Calu3 (cell line): ENCODE measurements around the gene GNG13. TPM values are rescaled to one million over a fixed set of nuclear protein-coding genes. Genes with fewer than 3 reads are reported as not detected.

Experiments
- BruUV-seq: library from RNA; stranded (reverse); fragments of 400-500 nt; replicated peaks from 2 replicates; lab custom pipeline; 2021; lab: Mats Ljungman, UMichigan
- CTCF ChIA-PET: fragments of 300-600 bp; sonication (Branson Sonifier 250); formaldehyde crosslinking; loops from one replicate; lab custom pipeline; 2022; ENCODE audit warnings: antibody characterized with exemption; lab: Charles Lee
- DNase-seq: peaks from one replicate; pipeline ENCODE4 v3.0.0; 2022
- H3K27ac Mint-ChIP-seq: one replicate; pipeline ENCODE4 v1.8.0; 2022; ENCODE audit warnings: mixed read lengths; ENCODE audit not compliant: unreplicated experiment
- H3K27me3 Mint-ChIP-seq: one replicate; pipeline ENCODE4 v1.8.0; 2022; ENCODE audit warnings: mixed read lengths; ENCODE audit not compliant: unreplicated experiment
- H3K36me3 Mint-ChIP-seq: one replicate; pipeline ENCODE4 v1.8.0; 2022; ENCODE audit warnings: mild to moderate bottlenecking, moderate library complexity, mixed read lengths; ENCODE audit not compliant: insufficient read depth, unreplicated experiment
- H3K4me1 Mint-ChIP-seq: one replicate; pipeline ENCODE4 v1.8.0; 2022; ENCODE audit warnings: mild to moderate bottlenecking, low read depth, mixed read lengths; ENCODE audit not compliant: unreplicated experiment
- H3K4me3 Mint-ChIP-seq: one replicate; pipeline ENCODE4 v1.8.0; 2022; ENCODE audit warnings: mild to moderate bottlenecking, low read depth, moderate library complexity, mixed read lengths; ENCODE audit not compliant: unreplicated experiment
- H3K9me3 Mint-ChIP-seq: one replicate; pipeline ENCODE4 v1.8.0; 2022; ENCODE audit warnings: low read depth, mixed read lengths; ENCODE audit not compliant: unreplicated experiment
- intact Hi-C: fragments of 100-400 bp; cut with micrococcal nuclease; formaldehyde crosslinking; loops from one replicate; pipeline ENCODE4 v1.10.0; 2022; ENCODE audit not compliant: unreplicated experiment
- total RNA-seq: library from RNA; stranded (reverse); gene quantifications from 2 replicates; pipeline ENCODE4 v1.2.3, GENCODE V29; 2022
- TF ChIP-seq, protein P1 (sequence below): fragments of 200-600 bp; IDR thresholded peaks from one replicate; pipeline ENCODE4 v1.8.0; 2022; ENCODE audit warnings: antibody characterized with exemption; ENCODE audit not compliant: unreplicated experiment

The GNG13 gene
- total RNA-seq, 1 experiment from 2014 or later, result not detected

- intact Hi-C loops, result no loop called here
- H3K27ac Mint-ChIP-seq, result no peak overlapping the region
- no peak overlapping the region for H3K4me3 Mint-ChIP-seq
- H3K9me3 Mint-ChIP-seq, result no peaks in the 10 kb centered on the region
- TF ChIP-seq, protein P1, sequence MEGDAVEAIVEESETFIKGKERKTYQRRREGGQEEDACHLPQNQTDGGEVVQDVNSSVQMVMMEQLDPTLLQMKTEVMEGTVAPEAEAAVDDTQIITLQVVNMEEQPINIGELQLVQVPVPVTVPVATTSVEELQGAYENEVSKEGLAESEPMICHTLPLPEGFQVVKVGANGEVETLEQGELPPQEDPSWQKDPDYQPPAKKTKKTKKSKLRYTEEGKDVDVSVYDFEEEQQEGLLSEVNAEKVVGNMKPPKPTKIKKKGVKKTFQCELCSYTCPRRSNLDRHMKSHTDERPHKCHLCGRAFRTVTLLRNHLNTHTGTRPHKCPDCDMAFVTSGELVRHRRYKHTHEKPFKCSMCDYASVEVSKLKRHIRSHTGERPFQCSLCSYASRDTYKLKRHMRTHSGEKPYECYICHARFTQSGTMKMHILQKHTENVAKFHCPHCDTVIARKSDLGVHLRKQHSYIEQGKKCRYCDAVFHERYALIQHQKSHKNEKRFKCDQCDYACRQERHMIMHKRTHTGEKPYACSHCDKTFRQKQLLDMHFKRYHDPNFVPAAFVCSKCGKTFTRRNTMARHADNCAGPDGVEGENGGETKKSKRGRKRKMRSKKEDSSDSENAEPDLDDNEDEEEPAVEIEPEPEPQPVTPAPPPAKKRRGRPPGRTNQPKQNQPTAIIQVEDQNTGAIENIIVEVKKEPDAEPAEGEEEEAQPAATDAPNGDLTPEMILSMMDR, result no peak
- no peaks in the 10 kb centered on the region for H3K4me1 Mint-ChIP-seq
- H3K27me3 Mint-ChIP-seq, result peaks cover 8% of the 10 kb centered on the region
- BruUV-seq, result no TSS peak
- H3K36me3 Mint-ChIP-seq, result no peaks in the 10 kb centered on the region
- CTCF ChIA-PET, result no interaction called here
- DNase-seq, result no peak
These were observed 17.6 kb upstream of the GNG13 start for GRCh38 chr16:818132-818531.

GRCh38 chr16:817001-817906, 16.7 kb upstream of the GNG13 start:
- intact Hi-C loops, result no loop called here
- no peak overlapping the region for H3K4me3 Mint-ChIP-seq

DNA sequence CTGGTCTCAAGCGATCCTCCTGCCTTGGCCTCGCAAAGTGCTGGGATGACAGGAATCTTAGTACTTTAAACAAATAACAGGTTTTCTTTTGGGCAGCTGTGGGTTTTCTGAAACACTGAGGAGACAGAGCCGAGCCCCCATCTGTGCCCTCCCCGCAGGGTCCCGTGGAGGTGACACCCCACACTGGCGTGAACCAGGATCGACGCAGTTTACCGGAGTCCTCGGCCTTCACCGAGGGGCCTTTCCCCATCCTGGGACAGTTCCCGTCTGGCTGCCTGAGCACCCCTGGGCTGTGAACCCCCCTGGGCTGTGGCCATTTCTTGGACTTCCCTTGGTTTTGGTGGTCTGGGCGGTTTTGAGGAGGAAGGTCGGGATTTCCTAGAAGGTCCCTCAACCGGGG, 15.3 kb upstream of the GNG13 start:
- no peak overlapping the region for H3K27ac Mint-ChIP-seq
- no peak overlapping the region for H3K4me3 Mint-ChIP-seq
- BruUV-seq, result no TSS peak
- TF ChIP-seq, protein P1, result no peak
- H3K36me3 Mint-ChIP-seq, result peaks cover 4% of the 10 kb centered on the region
- CTCF ChIA-PET, result no interaction called here
- H3K4me1 Mint-ChIP-seq, result no peaks in the 10 kb centered on the region
- intact Hi-C loops, result loop anchor here (2.0 kb wide), 1 partner anchor 239 kb away; no protein-coding TSS in a partner anchor
- DNase-seq, result no peak
- peaks cover 31% of the 10 kb centered on the region for H3K27me3 Mint-ChIP-seq
- H3K9me3 Mint-ChIP-seq, result no peaks in the 10 kb centered on the region

More at GRCh38 chr16:817001-817906, 16.7 kb upstream of the GNG13 start:
- Mint-ChIP-seq H3K27me3 (peaks cover 17% of the 10 kb centered on the region), H3K9me3 (no peaks in the 10 kb centered on the region), H3K4me1 (no peaks in the 10 kb centered on the region), H3K36me3 (no peaks in the 10 kb centered on the region), H3K27ac (no peak overlapping the region)
- no peak for DNase-seq
- CTCF ChIA-PET, result no interaction called here
- BruUV-seq, result no TSS peak
- TF ChIP-seq, protein P1, result no peak

- Mint-ChIP-seq H3K27me3 (peaks cover 39% of the 10 kb centered on the region), H3K4me1 (no peaks in the 10 kb centered on the region), H3K36me3 (peaks cover 4% of the 10 kb centered on the region), H3K4me3 (no peak overlapping the region), H3K9me3 (no peaks in the 10 kb centered on the region), H3K27ac (no peak overlapping the region)
- CTCF ChIA-PET, result interaction anchor here (0.7 to 0.8 kb wide), 3 partner anchors 149 to 365 kb away, joined by 3 to 5 read pairs (median 5); no protein-coding TSS in a partner anchor
- no TSS peak for BruUV-seq
- TF ChIP-seq, protein P1, result no peak
- no peak for DNase-seq
- intact Hi-C loops, result loop anchor here (2.0 kb wide), 1 partner anchor 240 kb away; no protein-coding TSS in a partner anchor
These were observed 14.4 kb upstream of the GNG13 start for GRCh38 chr16:814974-815373.
